Right atrium auricular region (tissue), 2 donors: ENCODE results near the gene TOP3B. TPM values are rescaled to one million over a fixed set of nuclear protein-coding genes. Genes with fewer than 3 reads are reported as not detected.

Experiments
- DNase-seq: peaks from one replicate; pipeline ENCODE4 v3.0.0-alpha.2; 2019; ENCODE audit warnings: low spot score
- H3K27ac ChIP-seq, 2 donors: fragments of 200-600 bp; sonication (generic); 1 replicate in 1 of 2; 2 replicates in 1 of 2; pipeline ENCODE4 v1.5.1; 2016 to 2019
- H3K27me3 ChIP-seq, 2 donors: fragments of 200-600 bp; sonication (generic); one replicate each; pipeline versions ENCODE4 v1.5.1 to v1.6.0; 2017 to 2019
- H3K36me3 ChIP-seq: fragments of 200-600 bp; sonication (generic); one replicate; pipeline ENCODE4 v1.5.1; 2016
- H3K4me1 ChIP-seq, 2 donors: fragments of 200-600 bp; sonication (generic); one replicate each; pipeline versions ENCODE4 v1.5.1 to v1.6.0; 2017 to 2019
- H3K4me3 ChIP-seq, 2 donors: fragments of 200-600 bp; sonication (generic); 1 replicate in 1 of 2; 2 replicates in 1 of 2; pipeline ENCODE4 v1.5.1; 2017 to 2019; ENCODE audit warnings: mild to moderate bottlenecking in 1 of 2, moderate library complexity in 1 of 2
- H3K9me3 ChIP-seq, 2 donors: fragments of 200-600 bp; sonication (generic); one replicate each; pipeline ENCODE4 v1.5.1; 2019
- total RNA-seq, 2 donors: library from RNA; depleted of rRNA; stranded (reverse); fragments of >200 nt; gene quantifications; one replicate each; pipeline ENCODE4 v1.1.0, GENCODE V29; 2016
- TF ChIP-seq, protein P1 (sequence below), 2 donors: fragments of 200-600 bp; sonication (generic); IDR thresholded peaks; one replicate each; pipeline ENCODE4 v1.5.1; 2019; ENCODE audit warnings: antibody characterized with exemption in 2 of 2

TOP3B gene
- total RNA-seq, 2 donors from 2014 or later: 11.5 to 12.3 TPM

DNA sequence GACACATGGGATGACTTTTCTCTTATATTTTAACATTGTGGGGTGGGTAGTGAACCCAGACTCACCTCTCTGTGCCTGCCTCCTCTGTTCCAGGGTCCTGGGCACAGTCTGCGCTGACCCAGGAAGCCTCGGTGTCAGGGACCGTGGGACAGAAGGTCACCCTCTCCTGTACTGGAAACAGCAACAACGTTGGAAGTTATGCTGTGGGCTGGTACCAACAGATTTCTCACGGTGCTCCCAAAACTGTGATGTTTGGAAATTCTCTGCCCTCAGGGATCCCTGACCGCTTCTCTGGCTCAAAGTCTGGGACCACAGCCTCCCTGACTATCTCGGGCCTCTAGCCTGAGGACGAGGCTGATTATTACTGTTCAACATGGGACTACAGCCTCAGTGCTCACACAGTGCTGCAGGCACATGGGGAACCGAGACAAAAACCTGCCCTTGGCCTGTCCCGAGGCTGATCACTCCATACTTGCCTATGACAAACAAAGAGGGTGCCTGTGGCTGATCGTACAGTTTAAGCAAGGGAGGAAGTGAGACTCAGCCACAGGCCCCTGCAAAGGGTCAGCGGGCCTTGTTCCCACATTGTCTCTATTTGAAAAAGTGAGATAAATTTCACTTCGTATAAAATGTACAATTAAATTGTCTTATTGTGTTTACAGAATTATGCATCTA is 43.7 kb upstream of the TOP3B start:
- no peaks in the 10 kb centered on the region for H3K4me1 ChIP-seq
- no peaks in the 10 kb centered on the region for H3K27me3 ChIP-seq
- TF ChIP-seq, protein P1, sequence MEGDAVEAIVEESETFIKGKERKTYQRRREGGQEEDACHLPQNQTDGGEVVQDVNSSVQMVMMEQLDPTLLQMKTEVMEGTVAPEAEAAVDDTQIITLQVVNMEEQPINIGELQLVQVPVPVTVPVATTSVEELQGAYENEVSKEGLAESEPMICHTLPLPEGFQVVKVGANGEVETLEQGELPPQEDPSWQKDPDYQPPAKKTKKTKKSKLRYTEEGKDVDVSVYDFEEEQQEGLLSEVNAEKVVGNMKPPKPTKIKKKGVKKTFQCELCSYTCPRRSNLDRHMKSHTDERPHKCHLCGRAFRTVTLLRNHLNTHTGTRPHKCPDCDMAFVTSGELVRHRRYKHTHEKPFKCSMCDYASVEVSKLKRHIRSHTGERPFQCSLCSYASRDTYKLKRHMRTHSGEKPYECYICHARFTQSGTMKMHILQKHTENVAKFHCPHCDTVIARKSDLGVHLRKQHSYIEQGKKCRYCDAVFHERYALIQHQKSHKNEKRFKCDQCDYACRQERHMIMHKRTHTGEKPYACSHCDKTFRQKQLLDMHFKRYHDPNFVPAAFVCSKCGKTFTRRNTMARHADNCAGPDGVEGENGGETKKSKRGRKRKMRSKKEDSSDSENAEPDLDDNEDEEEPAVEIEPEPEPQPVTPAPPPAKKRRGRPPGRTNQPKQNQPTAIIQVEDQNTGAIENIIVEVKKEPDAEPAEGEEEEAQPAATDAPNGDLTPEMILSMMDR (IDR thresholded peaks at IDR 0.05): no peak
- DNase-seq: no peak
- no peak overlapping the region for H3K4me3 ChIP-seq
- H3K36me3 ChIP-seq: no peaks in the 10 kb centered on the region
- H3K27ac ChIP-seq: no peak overlapping the region
- H3K9me3 ChIP-seq: no peaks in the 10 kb centered on the region

DNA sequence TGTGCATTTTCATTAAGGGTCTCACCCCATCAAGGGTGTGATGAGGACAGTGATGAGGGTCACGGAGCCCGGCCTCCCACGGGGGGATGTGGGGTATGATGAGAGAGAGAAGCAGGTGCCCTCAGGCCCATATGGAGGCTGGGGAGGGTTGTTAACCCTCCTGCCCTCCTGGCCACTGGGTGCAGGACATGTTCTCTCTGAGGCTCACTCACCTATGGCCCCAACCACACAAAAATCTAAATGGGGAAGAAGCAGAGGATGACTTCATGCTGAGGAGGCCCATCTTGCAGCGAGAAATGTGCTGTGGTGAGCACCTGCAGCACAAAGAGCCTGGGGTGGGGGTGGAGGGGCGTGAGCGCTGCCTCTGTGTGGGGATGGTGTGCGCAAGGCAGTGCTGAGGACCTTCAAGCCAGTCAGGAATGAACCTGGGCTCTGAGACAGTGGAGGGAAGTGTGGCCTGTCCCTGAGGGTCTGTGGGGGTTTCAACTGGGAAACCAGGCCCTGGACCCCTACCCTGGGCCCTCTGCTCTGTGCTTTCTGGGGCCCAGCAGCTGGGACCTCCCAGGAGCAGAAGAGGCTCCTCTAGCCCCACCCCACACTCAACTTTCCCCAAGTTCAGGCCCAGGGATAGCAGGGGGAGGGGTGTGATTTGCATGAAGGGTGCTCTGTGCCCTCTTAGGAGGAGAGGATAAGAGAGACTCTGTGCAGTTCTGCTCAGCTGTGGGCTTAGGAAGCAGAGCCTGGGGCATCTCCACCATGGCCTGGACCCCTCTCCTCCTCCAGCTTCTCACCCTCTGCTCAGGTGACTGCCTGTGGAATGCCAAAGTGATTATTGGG is 43.0 kb upstream of the TOP3B start:
- TF ChIP-seq, protein P1 (IDR thresholded peaks at IDR 0.05): no peak
- H3K36me3 ChIP-seq: no peaks in the 10 kb centered on the region
- no peaks in the 10 kb centered on the region for H3K9me3 ChIP-seq
- no peaks in the 10 kb centered on the region for H3K4me1 ChIP-seq
- DNase-seq: no peak
- no peak overlapping the region for H3K27ac ChIP-seq
- H3K27me3 ChIP-seq: no peaks in the 10 kb centered on the region
- H3K4me3 ChIP-seq: no peak overlapping the region

DNA sequence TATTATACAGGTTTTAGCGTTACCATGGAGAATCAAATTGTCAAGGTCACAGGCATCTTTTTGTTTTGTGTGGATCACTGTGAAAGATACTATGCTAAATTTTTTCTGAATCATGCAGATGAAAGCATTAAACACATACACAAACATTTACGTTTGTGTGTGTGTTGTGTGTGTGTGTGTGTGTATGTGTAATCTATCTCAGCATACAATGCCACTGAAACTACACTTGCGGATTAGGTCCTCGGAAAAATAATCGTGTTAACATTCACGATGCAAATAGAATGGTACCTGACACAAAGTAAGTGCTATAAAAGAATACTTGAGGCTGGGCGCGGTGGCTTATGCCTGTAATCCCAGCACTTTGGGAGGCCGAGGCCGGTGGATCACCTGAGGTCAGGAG is 41.9 kb upstream of the TOP3B start:
- Histone ChIP-seq H3K4me3 (no peak overlapping the region), H3K4me1 (no peaks in the 10 kb centered on the region), H3K27ac (no peak overlapping the region), H3K27me3 (no peaks in the 10 kb centered on the region), H3K9me3 (no peaks in the 10 kb centered on the region), H3K36me3 (no peaks in the 10 kb centered on the region)
- DNase-seq: no peak
- TF ChIP-seq, protein P1 (IDR thresholded peaks at IDR 0.05): no peak

DNA sequence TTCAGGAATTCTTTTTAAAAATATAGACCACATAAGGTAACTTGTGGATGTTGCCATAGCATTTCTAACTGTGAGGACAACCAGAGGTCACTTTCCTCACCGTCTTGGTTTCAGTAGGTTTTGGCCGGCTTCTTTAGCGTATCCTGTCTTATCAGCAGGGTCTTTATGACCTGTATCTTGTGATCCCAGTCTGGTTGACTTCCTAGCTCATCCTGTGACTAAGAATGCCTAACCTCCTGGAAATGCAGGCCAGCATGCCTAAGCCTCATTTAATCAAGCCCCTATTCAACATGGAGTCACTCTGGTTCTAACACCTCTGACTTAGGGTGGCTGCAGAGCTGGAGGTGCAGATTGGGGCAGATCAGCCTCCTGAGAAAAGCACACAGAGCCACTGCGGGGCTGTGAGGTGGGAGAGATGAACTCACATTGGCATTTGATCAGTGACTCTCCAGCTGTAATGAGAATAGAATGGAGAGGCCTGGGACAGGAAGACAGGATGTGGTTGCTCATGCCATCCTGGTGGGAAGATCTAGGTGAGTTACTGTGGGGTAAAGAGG is 41.1 kb upstream of the TOP3B start:
- Histone ChIP-seq H3K9me3 (no peaks in the 10 kb centered on the region), H3K4me1 (no peaks in the 10 kb centered on the region), H3K4me3 (no peak overlapping the region), H3K27ac (no peak overlapping the region), H3K27me3 (no peaks in the 10 kb centered on the region), H3K36me3 (no peaks in the 10 kb centered on the region)
- TF ChIP-seq, protein P1 (IDR thresholded peaks at IDR 0.05): no peak
- no peak for DNase-seq

DNA sequence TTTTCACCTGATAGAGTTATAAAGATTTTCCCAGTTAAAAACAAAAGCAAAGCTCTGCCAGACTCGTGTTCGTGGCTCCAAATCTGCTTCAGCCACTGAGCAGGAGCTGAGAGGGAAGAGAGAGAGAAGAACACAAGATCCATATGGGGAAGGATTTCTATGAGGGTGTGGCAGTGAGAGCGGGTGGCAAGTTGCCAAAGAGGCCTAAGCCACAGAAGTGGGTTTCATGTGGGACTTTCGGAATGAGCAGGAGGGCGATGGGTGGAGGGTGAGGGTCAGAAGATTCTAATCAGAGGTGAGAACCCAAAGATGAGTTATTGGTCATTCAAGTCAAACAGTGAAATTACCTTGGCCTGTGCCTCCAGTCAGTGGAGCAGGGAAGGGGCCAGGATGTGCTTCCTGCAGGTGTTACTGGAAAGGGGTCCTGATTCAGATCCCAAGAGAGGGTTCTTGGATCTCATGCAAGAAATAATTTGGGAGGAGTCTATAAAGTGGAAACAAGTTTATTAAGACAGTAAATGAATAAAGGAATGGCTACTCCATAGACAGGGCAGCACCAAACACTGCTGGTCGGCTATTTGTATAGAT is 40.5 kb upstream of the TOP3B start:
- Histone ChIP-seq H3K4me1 (no peaks in the 10 kb centered on the region), H3K9me3 (no peaks in the 10 kb centered on the region), H3K27ac (no peak overlapping the region), H3K4me3 (no peak overlapping the region), H3K36me3 (no peaks in the 10 kb centered on the region), H3K27me3 (no peaks in the 10 kb centered on the region)
- no peak for DNase-seq
- TF ChIP-seq, protein P1 (IDR thresholded peaks at IDR 0.05): no peak
